HG02938 (cell line): ENCODE results near the gene REXO2.

ENCODE experiments used
- ATAC-seq: cut with Tn5 transposase; IDR thresholded peaks from one replicate; pipeline ENCODE4 v1.9.1; 2021; ENCODE audit warnings: mild to moderate bottlenecking, moderate library complexity; ENCODE audit not compliant: unreplicated experiment

REXO2 gene

DNA sequence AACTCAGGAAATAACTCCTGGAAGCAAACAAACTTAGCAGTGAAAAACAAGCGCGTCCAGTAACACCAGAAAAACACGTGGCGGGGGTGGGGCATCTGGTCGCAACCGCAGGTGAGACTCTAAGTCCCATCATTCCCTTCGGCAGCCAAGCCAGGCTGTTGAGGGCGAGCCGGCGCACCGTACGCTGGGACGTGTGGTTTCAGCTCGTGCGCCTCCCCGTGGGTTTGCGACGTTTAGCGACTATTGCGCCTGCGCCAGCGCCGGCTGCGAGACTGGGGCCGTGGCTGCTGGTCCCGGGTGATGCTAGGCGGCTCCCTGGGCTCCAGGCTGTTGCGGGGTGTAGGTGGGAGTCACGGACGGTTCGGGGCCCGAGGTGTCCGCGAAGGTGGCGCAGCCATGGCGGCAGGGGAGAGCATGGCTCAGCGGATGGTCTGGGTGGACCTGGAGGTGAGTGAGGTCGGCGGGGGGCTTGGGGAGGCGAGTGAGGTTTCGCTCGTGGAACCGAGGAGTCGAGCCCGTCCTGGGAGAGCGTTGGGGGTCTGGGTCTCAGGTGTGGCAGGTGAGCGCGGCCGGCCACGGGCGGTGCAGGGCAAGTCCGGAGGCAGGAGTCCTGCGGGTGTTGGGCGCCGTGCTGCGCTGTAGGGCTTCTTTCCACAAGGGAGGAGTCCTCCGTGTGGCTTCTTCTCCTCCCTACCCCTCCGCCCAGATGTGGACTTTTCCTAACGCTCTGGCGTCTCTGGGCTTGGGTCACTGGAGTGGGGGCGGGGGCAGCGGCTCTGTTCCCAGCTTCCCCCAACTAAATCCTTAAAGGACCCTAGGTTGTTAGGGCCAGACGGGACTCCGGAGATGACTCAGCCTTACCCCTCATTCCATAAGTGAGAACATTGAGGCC is at the start of gene REXO2:
Gene REXO2 (plus strand): TSS at position 239 of the 892 bp plus-strand sequence. CDS start 62 bp downstream, at position 301.
- ATAC-seq, result peak; percentile 97

DNA sequence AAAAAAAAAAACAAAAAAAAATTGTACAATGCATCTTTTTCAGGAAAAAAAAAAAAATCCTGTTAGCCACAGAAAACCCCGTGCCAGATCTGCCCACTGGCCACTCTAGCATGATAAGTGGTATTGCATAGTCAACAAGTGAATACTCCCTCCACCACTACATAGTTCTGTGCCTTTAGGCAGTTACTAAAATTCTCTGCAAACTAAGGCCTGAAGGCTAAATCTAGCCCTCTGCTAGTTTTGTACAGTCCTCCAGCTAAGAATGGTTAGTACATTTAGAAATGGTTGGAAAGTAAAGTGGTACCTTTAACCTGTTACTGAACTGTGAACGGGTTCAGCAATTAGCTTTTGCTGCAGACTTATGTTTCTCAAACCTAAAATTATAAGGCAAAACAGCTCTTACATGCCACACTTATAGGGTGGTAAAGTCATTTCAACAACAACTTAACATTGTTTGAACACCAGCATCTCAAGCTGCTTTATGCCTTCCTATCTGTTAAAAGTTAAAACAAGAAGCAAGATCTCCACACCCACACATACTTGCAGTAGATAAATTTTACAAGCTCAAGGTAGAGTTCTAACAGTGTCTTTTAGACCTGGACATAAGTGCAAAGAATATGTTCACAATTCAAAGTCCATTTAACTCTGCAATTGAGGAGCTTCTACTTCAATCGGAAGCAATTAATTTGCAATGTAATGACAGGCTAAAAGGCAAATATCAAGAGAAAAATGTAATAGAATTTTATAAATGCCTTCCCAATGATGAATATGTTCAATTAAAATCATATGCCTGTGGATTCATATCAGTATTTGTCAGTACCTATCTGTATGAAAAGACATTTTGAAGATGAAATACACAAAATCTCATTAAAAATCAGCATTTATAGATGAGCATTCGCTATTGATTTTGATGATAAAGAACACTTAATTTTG is 46.3 kb upstream of the REXO2 start:
- ATAC-seq, result no peak

DNA sequence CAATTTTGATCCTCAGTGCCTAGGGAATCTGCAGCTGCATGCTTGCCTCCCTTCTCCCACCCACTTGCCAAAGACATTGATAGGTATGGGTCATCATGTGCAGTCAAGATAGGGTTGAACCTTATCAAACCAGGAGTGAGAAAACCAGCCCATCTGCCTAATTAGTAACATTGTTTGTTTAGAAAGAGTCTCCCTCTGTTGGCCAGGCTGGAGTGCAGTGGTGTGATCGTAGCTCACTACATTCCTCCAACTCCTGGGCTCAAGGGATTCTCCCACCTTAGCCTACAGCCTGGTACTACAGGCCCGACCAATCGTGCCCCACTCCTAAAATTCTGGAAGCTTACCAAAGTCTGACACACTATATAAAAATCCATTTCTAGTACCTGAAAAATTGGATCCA is 43.5 kb upstream of the REXO2 start:
- ATAC-seq, result no peak

DNA sequence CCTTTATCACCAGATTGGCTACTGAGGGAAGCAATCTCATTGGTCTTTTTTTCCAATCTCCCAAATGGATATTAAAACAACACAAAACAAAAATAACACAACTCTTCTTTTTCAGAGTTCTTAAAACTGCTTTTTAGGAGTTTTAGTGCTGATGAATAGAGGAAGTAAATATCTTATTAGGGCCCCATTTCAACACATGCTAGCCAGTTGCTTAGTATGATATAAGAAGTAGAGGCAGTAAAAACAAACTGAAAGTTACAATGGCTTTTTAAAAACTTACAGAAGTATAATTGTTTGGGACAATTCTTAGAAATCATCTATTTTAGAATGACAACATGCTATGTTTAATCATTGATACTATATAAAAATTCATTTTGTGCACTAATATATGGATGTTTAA is 42.4 kb upstream of the REXO2 start:
- ATAC-seq, result no peak

DNA sequence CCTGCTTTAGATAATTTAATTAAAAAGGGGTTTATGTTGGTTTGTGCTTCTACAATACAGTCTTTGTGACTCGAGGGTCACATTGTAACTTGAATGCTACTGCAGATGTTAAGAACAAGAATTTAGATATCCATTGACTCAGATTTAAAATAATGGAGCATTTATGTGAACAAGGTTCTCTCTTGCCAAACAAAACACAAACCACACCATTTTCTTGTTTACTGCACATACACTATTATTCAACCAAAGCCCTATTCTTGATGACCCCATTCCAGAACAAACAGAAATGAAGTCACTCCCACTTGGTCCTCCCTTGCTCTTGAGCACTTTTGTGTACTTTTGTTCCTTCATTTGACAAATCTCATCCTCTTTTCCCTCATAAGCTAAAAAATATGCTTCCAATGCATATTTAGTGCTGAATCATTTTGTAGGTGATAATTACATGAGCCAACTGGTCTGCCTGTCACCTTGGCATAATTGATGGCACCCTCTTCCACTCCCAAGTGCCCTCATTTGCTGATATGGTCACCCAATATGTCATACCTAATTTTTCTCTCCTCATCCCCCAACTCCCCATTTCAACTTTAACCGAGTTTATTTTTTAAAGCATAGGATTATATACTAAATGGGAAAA is 41.8 kb upstream of the REXO2 start:
- no peak for ATAC-seq

DNA sequence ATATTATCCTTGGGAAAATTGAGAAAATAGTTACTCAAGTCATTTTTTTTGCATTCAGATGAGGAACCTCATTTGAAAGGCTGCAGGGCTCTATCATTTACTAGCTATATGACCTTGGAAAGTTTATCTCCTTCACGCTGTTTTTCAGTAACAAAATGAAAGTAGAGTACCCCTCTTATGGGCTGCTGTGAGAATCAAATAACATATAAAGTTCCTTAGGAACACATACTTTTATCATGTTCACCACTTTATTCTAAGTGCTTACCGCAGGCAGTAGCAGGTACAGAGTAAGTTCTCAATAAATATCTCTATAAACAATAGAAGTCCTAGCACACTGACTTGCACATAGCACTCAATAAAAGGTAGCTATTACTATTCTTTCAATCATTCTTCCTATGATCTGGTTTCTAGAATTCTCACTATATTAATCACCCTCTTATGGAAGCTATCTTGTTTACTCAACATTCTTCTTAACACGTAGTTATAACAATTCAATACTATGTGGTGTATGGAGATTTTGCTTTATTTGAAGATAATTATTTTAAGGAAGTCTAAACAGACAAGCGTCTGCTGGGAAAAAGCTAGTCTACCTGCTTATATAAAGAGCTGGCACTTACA is 40.9 kb upstream of the REXO2 start:
- ATAC-seq, result no peak

DNA sequence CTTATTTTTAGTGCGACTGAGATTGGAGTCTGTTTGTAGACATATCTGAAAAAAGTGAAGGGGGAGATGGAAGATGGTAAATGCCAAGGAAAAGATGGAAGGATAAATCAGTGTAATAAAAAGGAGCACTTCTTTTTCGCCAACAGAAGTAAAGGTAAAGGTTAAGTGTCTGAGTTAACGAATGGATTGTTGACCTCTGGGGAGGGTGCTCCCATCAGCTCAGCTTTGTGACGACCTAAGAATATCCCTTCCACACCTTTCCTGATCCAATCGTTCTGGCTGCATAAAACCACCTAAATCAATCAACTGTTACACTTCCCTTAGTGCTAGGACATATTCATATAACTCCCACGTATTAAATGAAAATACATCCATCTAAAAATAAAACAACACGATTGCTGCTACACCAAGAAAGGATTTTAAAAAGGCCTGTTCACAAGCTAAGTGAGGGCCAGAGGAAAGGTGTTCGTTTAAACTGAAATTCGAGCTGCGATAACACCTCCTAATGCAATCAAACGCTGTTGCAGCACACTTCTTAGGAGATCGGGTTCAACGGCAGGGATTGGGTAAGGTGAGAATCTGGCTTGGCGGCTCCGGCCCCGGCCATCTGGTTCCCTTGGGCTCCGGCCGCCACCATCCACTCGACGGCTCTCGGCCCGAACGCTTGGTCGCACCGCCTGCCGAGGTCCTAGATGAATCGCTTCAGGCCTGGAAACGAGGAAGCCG is 39.6 kb upstream of the REXO2 start:
- ATAC-seq, result peak; percentile 28

DNA sequence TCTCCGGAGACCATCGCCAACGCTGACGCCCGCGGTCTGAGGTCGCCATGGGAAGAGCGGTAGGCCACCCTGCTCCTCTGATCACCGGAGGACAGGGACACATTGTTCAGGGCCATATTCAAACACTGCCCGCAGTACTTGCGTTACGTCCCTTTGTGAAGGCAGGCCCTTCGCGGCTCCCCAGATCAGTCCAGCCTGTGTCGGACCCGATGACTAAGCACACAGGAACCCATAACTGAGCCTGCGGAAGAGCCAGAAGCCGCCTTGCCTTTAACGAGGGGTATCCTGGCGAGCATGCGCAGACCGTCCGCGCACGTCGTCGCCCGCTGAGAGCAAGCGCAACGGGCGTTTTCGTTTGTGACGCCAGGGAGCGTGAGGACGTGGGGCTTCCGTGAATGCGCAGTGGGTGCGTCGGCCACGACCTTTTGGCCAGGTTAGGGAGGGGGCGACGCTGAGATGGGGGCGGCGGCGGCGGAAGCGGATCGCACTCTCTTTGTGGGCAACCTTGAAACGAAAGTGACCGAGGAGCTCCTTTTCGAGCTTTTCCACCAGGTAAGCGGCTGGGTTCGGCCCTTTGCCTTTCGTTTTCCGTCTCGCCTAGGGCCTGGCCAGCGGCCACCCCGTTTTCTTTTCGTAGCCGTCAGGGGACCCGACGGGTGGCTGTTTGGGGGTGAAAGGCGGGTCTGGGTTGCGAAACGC is 38.9 kb upstream of the REXO2 start, which contains the start of the genes C11orf71 and RBM7:
Gene C11orf71 (minus strand): TSS at position 296 of the 699 bp plus-strand sequence. CDS start 180 bp downstream, at position 116.
Gene RBM7 (plus strand): TSS at position 451 of the 699 bp plus-strand sequence. CDS start 6 bp downstream, at position 457.
- peak; percentile 92 for ATAC-seq

DNA sequence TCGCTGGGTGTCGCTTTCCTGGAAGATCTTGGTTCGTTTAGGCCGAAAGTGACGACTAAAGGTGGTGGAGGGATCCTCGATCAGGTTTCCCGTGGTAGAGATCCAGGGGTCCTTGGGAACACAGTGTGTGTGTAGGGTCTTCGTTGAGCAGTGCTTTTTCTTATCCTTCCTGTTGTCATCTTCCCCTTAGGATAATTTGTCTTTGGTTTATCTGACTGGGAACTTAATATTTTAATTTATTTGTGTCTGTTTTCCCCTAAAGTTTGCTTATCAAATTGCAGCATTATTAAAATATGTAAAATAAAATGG is 38.4 kb upstream of the REXO2 start:
- ATAC-seq, result no peak

DNA sequence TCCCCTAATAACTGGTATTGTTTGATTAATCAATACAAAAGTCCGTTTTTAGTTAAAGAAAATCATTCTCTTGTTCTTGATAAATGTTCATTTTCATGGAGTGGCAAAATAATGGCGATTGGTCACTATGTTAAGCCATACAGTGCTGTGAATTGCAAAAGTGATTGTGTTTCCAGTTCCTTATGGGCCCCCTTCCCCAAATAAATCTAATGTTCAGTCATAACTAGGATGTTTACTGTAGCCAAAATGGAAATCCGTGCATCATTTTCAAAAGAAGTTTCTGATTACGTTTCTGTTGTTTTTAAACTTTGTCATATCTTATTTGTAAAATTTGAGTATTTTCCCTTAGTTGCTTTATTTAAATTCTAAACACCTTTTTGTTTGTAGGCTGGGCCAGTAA is 38.0 kb upstream of the REXO2 start:
- no peak for ATAC-seq

DNA sequence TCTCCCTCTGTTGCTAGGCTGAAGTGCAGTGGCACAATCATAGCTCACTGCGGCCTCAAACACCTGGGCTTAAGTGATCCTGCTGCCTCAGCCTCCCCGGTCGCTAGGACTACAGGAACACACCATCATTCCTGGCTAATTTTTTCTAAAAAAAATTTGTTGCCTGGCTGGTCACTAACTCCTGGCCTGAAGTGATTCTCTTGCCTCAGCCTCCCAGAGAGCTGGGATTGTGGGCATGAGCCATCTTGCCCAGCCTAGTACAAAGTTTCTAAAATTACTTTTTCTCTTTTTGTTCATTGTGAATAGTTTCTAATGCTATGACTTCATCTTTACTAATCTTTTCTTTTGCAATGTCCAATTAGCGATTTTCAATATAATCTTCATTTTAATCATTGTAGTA is 26.3 kb upstream of the REXO2 start:
- ATAC-seq, result no peak

DNA sequence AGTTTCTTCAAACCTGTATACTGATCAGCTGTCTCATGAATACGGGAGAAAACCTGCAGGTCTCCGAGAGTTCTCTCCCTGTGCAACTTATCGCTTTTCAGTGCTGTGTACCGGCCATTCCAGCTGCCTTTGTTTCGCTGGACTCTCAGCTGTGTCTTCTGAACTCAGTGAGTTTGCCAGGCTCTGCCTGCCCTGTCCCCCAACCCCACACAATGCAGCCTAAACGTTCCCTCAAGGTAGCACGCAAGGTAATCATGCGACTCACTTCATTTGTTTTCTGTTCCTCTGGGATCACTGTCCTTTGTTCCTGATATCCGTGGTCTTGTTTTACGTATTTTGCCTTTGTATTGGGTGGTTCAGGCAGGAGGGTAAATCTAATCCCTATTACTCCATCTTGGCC is 25.3 kb upstream of the REXO2 start:
- ATAC-seq, result no peak

DNA sequence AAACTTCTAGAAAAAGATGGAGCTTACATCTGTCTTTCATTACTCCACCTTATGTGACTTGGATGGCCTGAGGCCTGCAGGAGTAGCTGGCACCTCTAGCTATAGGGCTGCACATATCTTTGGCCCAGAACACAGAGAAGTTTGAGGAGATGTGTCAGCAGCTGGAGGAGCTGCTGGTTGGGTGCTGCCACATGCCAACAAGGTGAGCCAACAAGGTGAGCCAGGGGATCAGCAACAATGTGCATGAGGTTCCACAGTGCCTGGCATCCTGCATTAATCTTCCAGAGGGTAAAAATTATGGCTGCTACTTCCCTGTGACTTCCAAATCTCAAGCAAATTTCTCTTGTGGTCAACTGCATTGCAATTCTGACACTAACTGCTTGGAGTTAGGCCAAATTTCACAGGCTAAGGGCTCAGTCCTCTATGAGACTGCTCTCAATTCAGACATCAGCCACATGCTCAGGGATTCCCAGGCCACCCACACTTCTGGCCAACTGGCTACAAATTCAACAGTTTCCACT is 22.8 kb upstream of the REXO2 start:
- ATAC-seq, result no peak

DNA sequence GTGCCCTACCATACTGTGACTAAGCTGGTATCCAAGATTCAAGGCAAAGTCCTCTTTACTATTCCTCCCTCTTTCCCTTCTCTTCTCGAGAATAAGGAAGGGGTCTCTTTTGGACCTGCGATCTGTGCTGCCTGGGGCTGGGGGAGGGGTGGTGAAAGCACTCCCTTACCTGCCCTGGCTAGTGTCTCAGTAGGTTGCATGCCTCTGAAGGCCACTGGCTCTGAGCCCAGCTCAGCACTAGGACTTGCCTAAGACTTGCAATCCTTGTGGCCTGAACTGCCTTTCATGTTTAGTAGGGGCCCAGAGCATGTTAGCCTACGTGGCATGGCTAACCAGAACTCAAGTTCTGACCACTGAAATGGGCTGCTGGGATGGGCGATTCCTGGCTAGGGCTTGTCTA is 13.0 kb upstream of the REXO2 start:
- no peak for ATAC-seq

DNA sequence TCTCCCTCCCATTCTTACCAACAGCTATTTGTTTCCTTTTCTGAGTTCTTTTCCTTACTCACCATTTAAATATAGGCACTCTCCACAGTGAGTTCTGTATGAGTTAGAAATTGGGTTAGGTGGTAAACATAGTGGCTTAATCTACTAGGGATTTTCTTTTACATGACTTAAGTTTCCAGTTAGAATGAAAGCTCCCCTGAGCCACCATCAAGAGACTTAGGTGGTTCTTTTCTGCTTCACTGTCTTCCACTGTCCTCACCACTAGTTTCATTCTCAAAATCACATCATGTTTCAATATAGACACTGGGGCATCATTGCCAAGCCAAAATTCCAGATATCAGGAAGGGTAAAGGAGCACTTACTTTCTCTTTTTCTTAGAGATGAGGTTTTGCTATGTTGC is 9.0 kb upstream of the REXO2 start:
- ATAC-seq, result no peak

DNA sequence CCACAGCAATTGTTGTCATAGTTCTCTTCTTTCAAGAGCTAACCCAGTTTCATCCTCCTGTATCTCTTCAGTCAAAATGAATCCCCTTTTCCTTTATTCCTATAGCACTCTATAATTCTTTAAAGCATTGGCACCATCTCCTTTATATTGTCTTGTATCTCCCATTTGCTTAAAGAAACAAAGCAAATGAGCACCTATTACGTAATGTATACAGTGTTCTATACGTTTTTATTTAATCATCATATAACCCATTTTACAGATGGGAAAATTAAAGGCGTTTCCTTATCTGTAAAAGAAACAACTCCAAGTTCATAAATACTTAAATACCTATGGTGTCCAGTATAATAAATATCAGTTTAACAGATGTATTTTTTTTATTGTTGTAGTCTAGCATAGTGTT is 6.4 kb upstream of the REXO2 start:
- no peak for ATAC-seq

DNA sequence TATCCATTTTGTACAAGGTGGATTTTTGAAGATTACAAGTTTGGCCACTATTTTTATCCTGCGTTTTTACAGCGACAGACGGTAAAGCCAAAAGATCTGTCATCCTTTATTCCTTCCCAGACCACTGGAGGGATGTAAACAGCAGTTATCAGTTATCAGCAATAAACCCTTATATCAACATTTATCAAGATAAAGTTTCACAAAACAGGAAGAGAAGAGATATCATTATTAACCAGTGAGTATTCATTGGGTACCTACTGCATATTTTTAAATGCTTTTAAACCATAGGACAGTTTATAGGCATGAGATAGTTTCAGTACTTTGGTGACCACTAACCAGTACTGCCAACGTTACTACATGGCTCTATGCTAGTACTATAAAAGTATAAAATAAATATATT is 5.9 kb upstream of the REXO2 start:
- no peak for ATAC-seq

DNA sequence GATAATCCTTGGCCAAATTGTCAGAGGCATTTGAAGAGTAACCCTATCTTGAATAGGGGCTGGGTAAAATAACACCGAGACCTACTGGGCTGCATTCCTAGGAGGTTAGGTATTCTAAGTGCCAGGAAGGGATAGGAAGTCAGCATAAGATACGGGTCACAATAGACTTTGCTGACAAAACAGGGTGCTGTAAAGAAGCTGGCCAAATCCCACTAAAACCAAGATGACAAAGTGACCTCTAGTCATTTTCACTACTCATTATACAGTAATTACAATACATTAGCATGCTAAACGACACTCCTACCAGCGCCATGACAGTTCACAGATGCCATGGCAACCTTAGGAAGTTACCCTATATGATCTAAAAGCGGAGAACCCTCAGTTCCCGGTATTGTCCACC is 964 bp upstream of the REXO2 start:
- no peak for ATAC-seq

DNA sequence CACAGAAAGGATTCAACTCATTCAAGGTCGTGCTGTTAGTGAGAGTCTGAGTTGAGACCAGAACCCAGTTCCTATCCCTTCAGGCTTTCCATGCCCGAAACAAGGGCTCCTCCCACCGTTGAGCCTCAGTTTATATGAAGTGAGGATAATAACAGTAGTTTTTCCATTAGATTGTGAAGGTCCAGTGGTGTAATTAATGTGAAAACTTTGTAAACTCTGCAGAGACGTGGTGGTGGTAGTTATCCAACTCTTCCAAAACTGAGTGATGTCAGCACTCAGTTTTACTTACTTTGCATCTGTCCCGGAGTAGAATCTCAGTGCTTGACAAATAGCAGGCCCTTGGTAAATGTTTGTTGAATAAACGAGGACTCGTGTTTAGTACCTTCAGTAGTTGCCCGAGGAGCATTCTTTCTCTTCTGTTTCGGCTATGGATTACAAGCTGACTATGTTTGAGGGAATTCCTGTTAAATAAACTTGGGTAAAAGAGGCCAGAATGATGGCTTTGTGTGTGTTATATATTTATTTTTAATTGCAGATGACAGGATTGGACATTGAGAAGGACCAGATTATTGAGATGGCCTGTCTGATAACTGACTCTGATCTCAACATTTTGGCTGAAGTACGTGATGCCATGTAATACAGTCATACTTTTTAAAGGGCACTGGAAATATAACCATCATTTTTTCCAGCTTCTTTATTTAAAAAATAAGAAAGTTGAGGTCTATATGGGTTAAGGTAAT is 1.0 kb downstream of the REXO2 start:
- no peak for ATAC-seq
